Smooth muscle cell (in vitro differentiated cells): ENCODE results near the gene KRT12. TPM values are rescaled to one million over a fixed set of nuclear protein-coding genes. Genes with fewer than 3 reads are reported as not detected.

Experiments used
- DNase-seq: peaks from one replicate; lab custom pipeline; 2025; ENCODE audit not compliant: unreplicated experiment; lab: John Stamatoyannopoulos, UW
- H2AFZ ChIP-seq: fragments of 200-600 bp; sonication (generic); 2 replicates; pipeline ENCODE4 v1.6.0; 2016; ENCODE audit warnings: antibody characterized with exemption, low read depth, mild to moderate bottlenecking
- H3F3A ChIP-seq: fragments of 200-600 bp; sonication (generic); 2 replicates; pipeline ENCODE4 v1.6.0; 2017; ENCODE audit warnings: antibody characterized with exemption, low read depth
- H3K27ac ChIP-seq: fragments of 200-600 bp; sonication (generic); 2 replicates; pipeline ENCODE4 v1.5.1; 2016; ENCODE audit warnings: low read depth, mild to moderate bottlenecking
- H3K27me3 ChIP-seq: fragments of 200-600 bp; sonication (generic); 2 replicates; pipeline ENCODE4 v1.6.1; 2016; ENCODE audit warnings: low read depth, mild to moderate bottlenecking
- H3K36me3 ChIP-seq: fragments of 200-600 bp; sonication (generic); 2 replicates; pipeline ENCODE4 v1.5.1; 2016; ENCODE audit warnings: low read depth
- H3K4me1 ChIP-seq: fragments of 200-600 bp; sonication (generic); 2 replicates; pipeline ENCODE4 v1.5.1; 2016; ENCODE audit warnings: low read depth
- H3K4me2 ChIP-seq: fragments of 200-600 bp; sonication (generic); 2 replicates; pipeline ENCODE4 v1.6.0; 2016; ENCODE audit warnings: mild to moderate bottlenecking
- H3K4me3 ChIP-seq: fragments of 200-600 bp; sonication (generic); 2 replicates; pipeline ENCODE4 v1.5.1; 2016; ENCODE audit warnings: mild to moderate bottlenecking
- H3K79me2 ChIP-seq: fragments of 200-600 bp; sonication (generic); 2 replicates; pipeline ENCODE4 v1.6.0; 2016; ENCODE audit warnings: low read depth, mild to moderate bottlenecking
- H3K9ac ChIP-seq: fragments of 200-600 bp; sonication (generic); 2 replicates; pipeline ENCODE4 v1.6.0; 2016; ENCODE audit warnings: low read depth
- H3K9me3 ChIP-seq: fragments of 200-600 bp; sonication (generic); replicated peaks from 2 replicates; pipeline ENCODE4 v1.5.1; 2016; ENCODE audit warnings: low read depth
- H4K20me1 ChIP-seq: fragments of 200-600 bp; sonication (generic); 2 replicates; pipeline ENCODE4 v1.6.0; 2016; ENCODE audit warnings: low read depth
- CTCF ChIP-seq: fragments of 200-600 bp; sonication (generic); IDR thresholded peaks from 2 replicates; pipeline ENCODE4 v1.5.1; 2017; ENCODE audit warnings: borderline replicate concordance, mild to moderate bottlenecking, antibody characterized with exemption; ENCODE audit not compliant: insufficient read depth, poor library complexity, severe bottlenecking
- WGBS: methylation state at CpG from one replicate; pipeline ENCODE4 v1.1.7; 2016; ENCODE audit warnings: low lambda C conversion rate; 5-methylcytosine and 5-hydroxymethylcytosine counted together
- polyA plus RNA-seq: library from polyadenylated mRNA; unstranded; fragments of >200 nt; fragmentation: Nextera tagmentation; extraction: Ambion mirVana; gene quantifications from 2 replicates; pipeline ENCODE4 v1.2.1, GENCODE V29; 2016
- total RNA-seq: library from RNA; depleted of rRNA; stranded (reverse); fragments of >200 nt; gene quantifications from 2 replicates; pipeline ENCODE4 v1.2.3, GENCODE V29; 2014

Gene KRT12
- total and polyA plus RNA-seq, 2 experiments from 2014 or later, result not detected

GRCh38 chr17:40819528-40820125, 47.4 kb downstream of the KRT12 start:
- WGBS, result 72% methylated on average over 9 of the region's 9 CpGs
- no peaks in the 10 kb centered on the region for H4K20me1 ChIP-seq
- no peaks in the 10 kb centered on the region for H3K36me3 ChIP-seq
- no peaks in the 10 kb centered on the region for H3K9me3 ChIP-seq
- peak overlapping the region; percentile 70 for H3K4me3 ChIP-seq
- peaks cover 13% of the 10 kb centered on the region for H3K4me1 ChIP-seq
- no peak for DNase-seq
- no peaks in the 10 kb centered on the region for H3K79me2 ChIP-seq
- H3K27ac ChIP-seq, result peak overlapping the region; percentile 76
- H3K9ac ChIP-seq, result peak overlapping the region; percentile 68
- peaks cover 8% of the 10 kb centered on the region for H3F3A ChIP-seq
- H2AFZ ChIP-seq, result peak overlapping the region; percentile 97
- H3K27me3 ChIP-seq, result peaks cover 13% of the 10 kb centered on the region
- TF ChIP-seq CTCF, result no peak
- peak overlapping the region; percentile 96 for H3K4me2 ChIP-seq

GRCh38 chr17:40818733-40819527, 48.1 kb downstream of the KRT12 start:
- H3K9me3 ChIP-seq, result no peaks in the 10 kb centered on the region
- no peak for TF ChIP-seq CTCF
- peak overlapping the region; percentile 76 for H3K27ac ChIP-seq
- peak overlapping the region; percentile 68 for H3K9ac ChIP-seq
- peak overlapping the region; percentile 96 for H3K4me2 ChIP-seq
- no peaks in the 10 kb centered on the region for H4K20me1 ChIP-seq
- peak overlapping the region; percentile 97 for H2AFZ ChIP-seq
- H3K36me3 ChIP-seq, result no peaks in the 10 kb centered on the region
- 3% methylated on average over 45 of the region's 73 CpGs for WGBS
- peaks cover 13% of the 10 kb centered on the region for H3K4me1 ChIP-seq
- no peaks in the 10 kb centered on the region for H3K79me2 ChIP-seq
- DNase-seq, result peak; percentile 50
- peaks cover 8% of the 10 kb centered on the region for H3F3A ChIP-seq
- H3K27me3 ChIP-seq, result peaks cover 6% of the 10 kb centered on the region
- H3K4me3 ChIP-seq, result peak overlapping the region; percentile 70

GRCh38 chr17:40818343-40818732, 48.7 kb downstream of the KRT12 start:
- no peaks in the 10 kb centered on the region for H3K9me3 ChIP-seq
- H3K9ac ChIP-seq, result peak overlapping the region; percentile 59
- no peaks in the 10 kb centered on the region for H4K20me1 ChIP-seq
- H3K4me1 ChIP-seq, result peaks cover 13% of the 10 kb centered on the region
- 25% methylated on average over 7 of the region's 7 CpGs for whole genome bisulfite sequencing
- no peak for TF ChIP-seq CTCF
- H2AFZ ChIP-seq, result peak overlapping the region; percentile 0
- peak overlapping the region; percentile 73 for H3K27ac ChIP-seq
- no peaks in the 10 kb centered on the region for H3K79me2 ChIP-seq
- H3K4me3 ChIP-seq, result peak overlapping the region; percentile 70
- H3K4me2 ChIP-seq, result peak overlapping the region; percentile 96
- DNase-seq, result no peak
- peaks cover 8% of the 10 kb centered on the region for H3F3A ChIP-seq
- peaks cover 7% of the 10 kb centered on the region for H3K27me3 ChIP-seq
- no peaks in the 10 kb centered on the region for H3K36me3 ChIP-seq
